Activated B cell treated with CpG ODN at 0.5 μM for 24 hours (primary cell): Measurements from ENCODE around the gene SMIM14. TPM values are rescaled to one million over a fixed set of nuclear protein-coding genes. Genes with fewer than 3 reads are reported as not detected.

Experiments
- ATAC-seq: fragments of 200-7000 bp; cut with Tn5 transposase; one replicate; pipeline ENCODE4 v1.10.0; 2021; ENCODE audit warnings: low read depth, mild to moderate bottlenecking, moderate library complexity
- CTCF ChIA-PET: fragments of 350-600 bp; sonication (Branson Sonifier 250); formaldehyde crosslinking; loops from one replicate; lab custom pipeline; 2021; ENCODE audit warnings: antibody characterized with exemption; lab: Charles Lee
- POLR2A ChIA-PET: fragments of 350-600 bp; sonication (Branson Sonifier 250); formaldehyde crosslinking; loops from one replicate; lab custom pipeline; 2021; ENCODE audit warnings: antibody characterized with exemption; lab: Charles Lee
- DNase-seq: peaks from one replicate; pipeline ENCODE4 v3.0.0; 2022
- H3K27ac Mint-ChIP-seq: one replicate; pipeline ENCODE4 v1.8.0; 2020; ENCODE audit warnings: mixed read lengths
- H3K27me3 Mint-ChIP-seq: one replicate; pipeline ENCODE4 v1.8.0; 2021; ENCODE audit warnings: mixed read lengths
- H3K36me3 Mint-ChIP-seq: one replicate; pipeline ENCODE4 v1.8.0; 2021; ENCODE audit warnings: low read depth, mixed read lengths
- H3K4me1 Mint-ChIP-seq: one replicate; pipeline ENCODE4 v1.8.0; 2021; ENCODE audit warnings: mixed read lengths
- H3K4me3 Mint-ChIP-seq: one replicate; pipeline ENCODE4 v1.8.0; 2020; ENCODE audit warnings: mild to moderate bottlenecking, mixed read lengths
- H3K9me3 Mint-ChIP-seq: one replicate; pipeline ENCODE4 v1.8.0; 2020; ENCODE audit warnings: mixed read lengths
- CTCF ChIP-seq: fragments of 200-600 bp; IDR thresholded peaks from one replicate; pipeline ENCODE4 v1.8.0; 2022; ENCODE audit warnings: antibody characterized with exemption, mild to moderate bottlenecking
- intact Hi-C: fragments of 100-400 bp; cut with micrococcal nuclease; formaldehyde crosslinking; loops from one replicate; pipeline ENCODE4 v1.15.1; 2024
- total RNA-seq: library from RNA; stranded (reverse); gene quantifications from 2 replicates; pipeline ENCODE4 v1.2.3, GENCODE V29; 2022

SMIM14 gene
- total RNA-seq, 1 donor from 2014 or later = 83.1 TPM

GRCh38 chr4:39668887-39669286 is 30.2 kb upstream of the SMIM14 start:
- Mint-ChIP-seq H3K4me3 (no peak overlapping the region), H3K4me1 (no peaks in the 10 kb centered on the region), H3K27ac (no peak overlapping the region), H3K27me3 (no peaks in the 10 kb centered on the region), H3K36me3 (no peaks in the 10 kb centered on the region), H3K9me3 (no peaks in the 10 kb centered on the region)
- ChIA-PET CTCF (no interaction called here), POLR2A (interaction anchor here (1.3 kb wide), 1 partner anchor 29 kb away, joined by 3 read pairs; the partner anchor contains the start of gene UBE2K)
- DNase-seq = no peak
- no peak for TF ChIP-seq CTCF
- intact Hi-C loops = no loop called here
- ATAC-seq = no peak

GRCh38 chr4:39667706-39668105 is 29.0 kb upstream of the SMIM14 start:
- ATAC-seq = no peak
- no peaks in the 10 kb centered on the region for H3K4me1 Mint-ChIP-seq

GRCh38 chr4:39664828-39665731 is 26.4 kb upstream of the SMIM14 start:
- no peaks in the 10 kb centered on the region for H3K4me1 Mint-ChIP-seq
- ChIA-PET CTCF (no interaction called here), POLR2A (interaction anchor here (0.7 kb wide), 1 partner anchor 18 kb away, joined by 4 read pairs; no protein-coding TSS in a partner anchor)
- ATAC-seq = no peak
- H3K36me3 Mint-ChIP-seq = no peaks in the 10 kb centered on the region
- intact Hi-C loops = no loop called here
- H3K27me3 Mint-ChIP-seq = no peaks in the 10 kb centered on the region
- no peak for DNase-seq
- no peak overlapping the region for H3K4me3 Mint-ChIP-seq
- H3K27ac Mint-ChIP-seq = no peak overlapping the region
- TF ChIP-seq CTCF = no peak
- H3K9me3 Mint-ChIP-seq = no peaks in the 10 kb centered on the region

More at GRCh38 chr4:39667706-39668105, 29.0 kb upstream of the SMIM14 start:
- Mint-ChIP-seq H3K36me3 (no peaks in the 10 kb centered on the region), H3K4me3 (no peak overlapping the region), H3K27me3 (no peaks in the 10 kb centered on the region), H3K9me3 (no peaks in the 10 kb centered on the region), H3K27ac (no peak overlapping the region)
- intact Hi-C loops = no loop called here
- ChIA-PET CTCF (no interaction called here), POLR2A (no interaction called here)
- no peak for DNase-seq
- no peak for TF ChIP-seq CTCF

GRCh38 chr4:39662683-39663082 is 24.0 kb upstream of the SMIM14 start:
- H3K27ac Mint-ChIP-seq = no peak overlapping the region
- DNase-seq = no peak
- H3K4me3 Mint-ChIP-seq = no peak overlapping the region
- ATAC-seq = no peak
- POLR2A ChIA-PET = interaction anchor here (0.6 to 0.9 kb wide), 3 partner anchors 9 to 1427 kb away, joined by 3 to 8 read pairs (median 4); no protein-coding TSS in a partner anchor
- TF ChIP-seq CTCF = no peak
- H3K36me3 Mint-ChIP-seq = no peaks in the 10 kb centered on the region
- peaks cover 11% of the 10 kb centered on the region for H3K4me1 Mint-ChIP-seq
- no peaks in the 10 kb centered on the region for H3K9me3 Mint-ChIP-seq
- CTCF ChIA-PET = interaction anchor here (0.5 to 0.7 kb wide), 2 partner anchors 29 to 153 kb away, joined by 3 read pairs; no protein-coding TSS in a partner anchor
- intact Hi-C loops = no loop called here
- H3K27me3 Mint-ChIP-seq = no peaks in the 10 kb centered on the region

- CTCF ChIA-PET = interaction anchor here (1.0 kb wide), 1 partner anchor 22 kb away, joined by 3 read pairs; the partner anchor contains the start of gene SMIM14
- Mint-ChIP-seq H3K4me1 (peaks cover 24% of the 10 kb centered on the region), H3K27me3 (no peaks in the 10 kb centered on the region), H3K36me3 (no peaks in the 10 kb centered on the region), H3K27ac (no peak overlapping the region), H3K4me3 (no peak overlapping the region), H3K9me3 (no peaks in the 10 kb centered on the region)
- ATAC-seq (no peak), DNase-seq (no peak)
- POLR2A ChIA-PET = interaction anchor here (0.7 kb wide), 1 partner anchor 370 kb away, joined by 4 read pairs; no protein-coding TSS in a partner anchor
- intact Hi-C loops = no loop called here
- TF ChIP-seq CTCF = no peak
These were observed 22.1 kb upstream of the SMIM14 start for GRCh38 chr4:39660757-39661156.
